NT2/D1 (cell line): Measurements from ENCODE around the gene ABLIM1.

Experiments used
- SUZ12 ChIP-seq: IDR thresholded peaks from 2 replicates; pipeline ENCODE4 v1.6.1; 2011; ENCODE audit not compliant: insufficient read length, insufficient read depth; ENCODE audit errors: extremely low read depth
- ZNF274 ChIP-seq: IDR thresholded peaks from 2 replicates; pipeline ENCODE4 v1.6.1; 2011; ENCODE audit warnings: mild to moderate bottlenecking, low read depth, low read length

GRCh38 chr10:114685456-114685855 lies 27.4 kb upstream of the ABLIM1 start:
- no peak for TF ChIP-seq SUZ12
- no peak for TF ChIP-seq ZNF274
